Adrenal gland (tissue), 12 donors: ENCODE measurements around the gene PTPRN2. TPM values are rescaled to one million over a fixed set of nuclear protein-coding genes. Genes with fewer than 3 reads are reported as not detected.
"Not testable (repeated sequence)": the region's sequence is repeated elsewhere in the genome, so short reads cannot be mapped to it uniquely, and the experiment has no call there.

ENCODE experiments used
- DNase-seq, 7 donors: peaks; one replicate each; pipeline ENCODE4 v3.0.0-alpha.2; 2019 to 2020
- H3K27ac ChIP-seq, 5 donors: fragments of 200-600 bp; sonication (generic) in 4 of 5; 1 replicate in 3 of 5; 2 replicates in 2 of 5; pipeline versions ENCODE4 v1.5.1 to v1.8.0; 2016 to 2020; ENCODE audit warnings: mild to moderate bottlenecking in 1 of 5
- H3K27me3 ChIP-seq: fragments of 200-600 bp; 2 replicates; pipeline ENCODE4 v1.8.0; 2021
- H3K36me3 ChIP-seq, 2 donors: fragments of 200-600 bp; replicated peaks in 1 of 2; 1 replicate in 1 of 2; 2 replicates in 1 of 2; pipeline versions ENCODE4 v1.5.1 to v1.8.0; 2018 to 2022
- H3K4me1 ChIP-seq, 2 donors: fragments of 200-600 bp; replicated peaks in 1 of 2; 1 replicate in 1 of 2; 2 replicates in 1 of 2; pipeline versions ENCODE4 v1.5.1 to v1.8.0; 2018 to 2021
- H3K4me3 ChIP-seq, 4 donors: fragments of 200-600 bp; sonication (generic) in 3 of 4; one replicate each; pipeline ENCODE4 v1.5.1; 2016 to 2018
- H3K9me3 ChIP-seq, 3 donors: fragments of 200-600 bp; sonication (generic) in 1 of 3; replicated peaks in 1 of 3; 1 replicate in 2 of 3; 2 replicates in 1 of 3; pipeline versions ENCODE4 v1.5.1 to v1.8.0; 2016 to 2021
- CTCF ChIP-seq, 6 experiments: fragments of 450-650 bp in 4 of 6; fragments of 200-600 bp in 2 of 6; sonication (generic) in 1 of 6; IDR thresholded peaks; 1 replicate in 5 of 6; 2 replicates in 1 of 6; pipeline versions ENCODE4 v1.5.1 to v1.8.0; 2016 to 2021; ENCODE audit warnings: antibody characterized with exemption in 6 of 6, mild to moderate bottlenecking in 2 of 6, moderate library complexity in 1 of 6
- POLR2A ChIP-seq, 2 donors: fragments of 450-650 bp; IDR thresholded peaks; one replicate each; pipeline ENCODE4 v1.6.1; 2017; ENCODE audit warnings: antibody characterized with exemption in 2 of 2, mild to moderate bottlenecking in 2 of 2, moderate library complexity in 1 of 2
- WGBS, 4 donors: extraction: QIAGEN DNeasy Blood & Tissue Kit in 2 of 4; methylation state at CpG; one replicate each; pipeline versions ENCODE4 v1.1.5 to v1.1.7; 2013 to 2017; 5-methylcytosine and 5-hydroxymethylcytosine counted together
- intact Hi-C, 2 donors: fragments of 100-400 bp; cut with DNase I; formaldehyde crosslinking; loops; one replicate each; pipeline versions ENCODE4 v1.14.1 to v1.15.0; 2022 to 2023
- polyA plus RNA-seq, 3 donors: library from polyadenylated mRNA; stranded (reverse); fragments of 200-250 nt in 2 of 3; fragments of 350-450 nt in 1 of 3; fragmentation: Illumina TruSeq in 1 of 3; extraction: RNeasy Lipid Tissue Mini Kit (QIAGEN cat#74804) in 1 of 3; gene quantifications; one replicate each; pipeline ENCODE4 v1.2.3, GENCODE V29; 2013 to 2014
- total RNA-seq, 9 donors: library from RNA; depleted of rRNA in 4 of 9; stranded (reverse); fragments of >200 nt in 4 of 9; fragments of 120-200 nt in 1 of 9; fragmentation: NEBNext Ultra II Directional in 1 of 9; extraction: Animal tissue kit (Norgen Biotek cat#: 25700) in 1 of 9; gene quantifications; one replicate each; pipeline versions ENCODE4 v1.1.0 to v1.2.4, GENCODE V29; 2013 to 2023
- donor health status: healthy with polysubstance abuse.
- donor health status: Bipolar disorder and iron deficiency.
- donor health status: DM: yes; HTN: yes; CAD: no.
- donor health status: DM: no; HTN: no; CAD: no.
- donor health status: DM: no; HTN: no; CAD: no.
- donor health status: DM: yes; HTN: yes; CAD: no.

PTPRN2 gene
- total and polyA plus RNA-seq, 12 donors, result 2.2 to 16.2 (median 3.4) TPM

DNA sequence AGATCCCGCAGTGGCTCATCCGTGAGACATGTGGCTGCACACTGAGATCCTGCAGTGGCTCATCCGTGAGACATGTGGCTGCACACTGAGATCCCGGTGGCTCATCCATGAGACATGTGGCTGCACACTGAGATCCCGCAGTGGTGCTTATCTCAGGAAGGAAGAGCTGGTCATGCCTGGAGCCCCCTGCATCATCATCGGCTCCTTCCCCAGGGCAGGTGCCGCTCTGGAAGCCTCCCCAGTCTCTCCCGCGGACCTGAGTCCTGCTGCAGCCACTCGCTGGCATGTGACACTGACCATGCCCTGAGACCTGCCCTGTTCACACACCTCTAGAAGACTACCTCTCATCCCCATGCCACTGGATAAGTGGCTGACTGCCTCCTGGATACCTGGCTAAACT is 181.3 kb downstream of the PTPRN2 start:
- peaks cover 3% of the 10 kb centered on the region for H3K27me3 ChIP-seq

GRCh38 chr7:158405771-158406170 is 181.9 kb downstream of the PTPRN2 start:
- H3K4me3 ChIP-seq, H3K36me3 ChIP-seq, H3K27ac ChIP-seq, intact Hi-C loops, H3K4me1 ChIP-seq, H3K9me3 ChIP-seq, H3K27me3 ChIP-seq, DNase-seq: not testable (repeated sequence)
- WGBS, 4 donors, result 92 to 94% (median 93%) methylated on average over 2 to 30 of the region's 30 CpGs

More for the DNA sequence above, 181.3 kb downstream of the PTPRN2 start:
- Histone ChIP-seq H3K4me1 (no peaks in the 10 kb centered on the region), H3K4me3 (no peak overlapping the region), H3K27ac (no peak overlapping the region), H3K36me3 (no peaks in the 10 kb centered on the region), H3K9me3 (no peaks in the 10 kb centered on the region)
- 70 to 90% (median 85%) methylated on average over 2 to 10 of the region's 10 CpGs for WGBS, 4 donors
- intact Hi-C loops, result no loop called here
- no peak for DNase-seq
- TF ChIP-seq POLR2A (IDR thresholded peaks at IDR 0.05) (no peak), CTCF (IDR thresholded peaks at IDR 0.05) (no peak)

- WGBS, 4 donors, result 57 to 66% (median 62%) methylated on average over 8 of the region's 8 CpGs
- H3K27ac ChIP-seq, result no peak overlapping the region
- no peaks in the 10 kb centered on the region for H3K9me3 ChIP-seq
- no peak for DNase-seq
- H3K4me3 ChIP-seq, result no peak overlapping the region
- H3K4me1 ChIP-seq, result no peaks in the 10 kb centered on the region
- intact Hi-C loops, result no loop called here
- no peak for TF ChIP-seq CTCF (IDR thresholded peaks at IDR 0.05)
- no peak for TF ChIP-seq POLR2A (IDR thresholded peaks at IDR 0.05)
- H3K36me3 ChIP-seq, result no peaks in the 10 kb centered on the region
- peaks cover 3% of the 10 kb centered on the region for H3K27me3 ChIP-seq
Measured at GRCh38 chr7:158405324-158405723, 182.3 kb downstream of the PTPRN2 start.

- WGBS, 4 donors, result 66 to 83% (median 69%) methylated on average over 9 to 23 of the region's 23 CpGs
- no peaks in the 10 kb centered on the region for H3K9me3 ChIP-seq
- no peaks in the 10 kb centered on the region for H3K36me3 ChIP-seq
- intact Hi-C loops, result no loop called here
- DNase-seq, result peak in 1 of 7 donors; percentile 60
- peaks cover 3% of the 10 kb centered on the region for H3K27me3 ChIP-seq
- no peak overlapping the region for H3K27ac ChIP-seq
- no peak overlapping the region for H3K4me3 ChIP-seq
- no peak for TF ChIP-seq CTCF (IDR thresholded peaks at IDR 0.05)
- no peak for TF ChIP-seq POLR2A (IDR thresholded peaks at IDR 0.05)
- no peaks in the 10 kb centered on the region for H3K4me1 ChIP-seq
Measured at GRCh38 chr7:158404031-158404761, 183.4 kb downstream of the PTPRN2 start.
